Measurements from ENCODE around the gene SLC39A9.

DNA sequence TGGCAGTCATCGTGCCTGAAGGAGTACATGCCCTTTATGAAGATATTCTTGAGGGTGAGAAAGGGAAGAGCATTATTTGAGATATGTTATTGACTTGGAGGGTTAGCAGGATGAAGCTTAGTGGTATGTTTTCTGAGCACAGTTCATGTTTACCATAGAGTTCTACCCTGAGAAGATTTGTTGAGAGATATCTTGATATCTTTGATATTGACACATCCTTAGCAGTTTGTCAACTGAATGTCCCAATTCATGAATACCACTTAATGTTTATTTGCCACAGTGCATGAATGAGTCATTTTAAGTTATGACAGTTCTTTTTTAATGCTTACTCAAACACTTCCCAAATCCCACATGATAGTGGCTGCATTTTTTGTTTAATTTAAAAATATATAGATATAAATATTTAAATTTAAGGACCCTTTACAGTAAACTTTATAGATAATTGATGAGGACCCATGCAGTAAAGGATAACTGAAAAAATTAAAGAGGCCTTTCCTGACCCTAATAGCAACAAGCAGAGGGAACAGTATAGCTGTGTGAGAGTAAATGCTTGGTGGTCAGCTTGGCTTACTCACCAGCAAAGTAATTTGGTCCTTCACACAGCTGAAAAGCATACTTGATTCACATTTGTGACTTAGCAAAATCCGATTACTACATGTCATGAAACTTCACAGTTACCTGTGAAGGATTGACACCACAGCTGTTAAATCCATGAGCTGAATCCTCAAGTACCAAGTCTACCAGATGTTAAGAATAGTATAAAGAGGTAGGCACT is 25.8 kb downstream of the SLC39A9 start:
- no peak for TF ChIP-seq POLR2A (IDR thresholded peaks at IDR 0.05)
- TF ChIP-seq, protein P1, sequence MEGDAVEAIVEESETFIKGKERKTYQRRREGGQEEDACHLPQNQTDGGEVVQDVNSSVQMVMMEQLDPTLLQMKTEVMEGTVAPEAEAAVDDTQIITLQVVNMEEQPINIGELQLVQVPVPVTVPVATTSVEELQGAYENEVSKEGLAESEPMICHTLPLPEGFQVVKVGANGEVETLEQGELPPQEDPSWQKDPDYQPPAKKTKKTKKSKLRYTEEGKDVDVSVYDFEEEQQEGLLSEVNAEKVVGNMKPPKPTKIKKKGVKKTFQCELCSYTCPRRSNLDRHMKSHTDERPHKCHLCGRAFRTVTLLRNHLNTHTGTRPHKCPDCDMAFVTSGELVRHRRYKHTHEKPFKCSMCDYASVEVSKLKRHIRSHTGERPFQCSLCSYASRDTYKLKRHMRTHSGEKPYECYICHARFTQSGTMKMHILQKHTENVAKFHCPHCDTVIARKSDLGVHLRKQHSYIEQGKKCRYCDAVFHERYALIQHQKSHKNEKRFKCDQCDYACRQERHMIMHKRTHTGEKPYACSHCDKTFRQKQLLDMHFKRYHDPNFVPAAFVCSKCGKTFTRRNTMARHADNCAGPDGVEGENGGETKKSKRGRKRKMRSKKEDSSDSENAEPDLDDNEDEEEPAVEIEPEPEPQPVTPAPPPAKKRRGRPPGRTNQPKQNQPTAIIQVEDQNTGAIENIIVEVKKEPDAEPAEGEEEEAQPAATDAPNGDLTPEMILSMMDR (IDR thresholded peaks at IDR 0.05) = no peak

Data from gastroesophageal sphincter (tissue), 3 donors.